ENCODE data around the gene NANS. TPM values are rescaled to one million over a fixed set of nuclear protein-coding genes. Genes with fewer than 3 reads are reported as not detected.

NANS gene
- total RNA-seq, 1 donor from 2014 or later, result 73.6 TPM

GRCh38 chr9:98020476-98021145, 35.9 kb upstream of the NANS start:
- H3K27me3 ChIP-seq (ENCODE audit: control insufficient read depth, insufficient read depth, low read length), result no peaks in the 10 kb centered on the region
- peaks cover 4% of the 10 kb centered on the region for H3K36me3 ChIP-seq (ENCODE audit: control insufficient read depth, insufficient read depth, low read length)
- DNase-seq (ENCODE audit: low read depth), result no peak
- TF ChIP-seq, protein P1, sequence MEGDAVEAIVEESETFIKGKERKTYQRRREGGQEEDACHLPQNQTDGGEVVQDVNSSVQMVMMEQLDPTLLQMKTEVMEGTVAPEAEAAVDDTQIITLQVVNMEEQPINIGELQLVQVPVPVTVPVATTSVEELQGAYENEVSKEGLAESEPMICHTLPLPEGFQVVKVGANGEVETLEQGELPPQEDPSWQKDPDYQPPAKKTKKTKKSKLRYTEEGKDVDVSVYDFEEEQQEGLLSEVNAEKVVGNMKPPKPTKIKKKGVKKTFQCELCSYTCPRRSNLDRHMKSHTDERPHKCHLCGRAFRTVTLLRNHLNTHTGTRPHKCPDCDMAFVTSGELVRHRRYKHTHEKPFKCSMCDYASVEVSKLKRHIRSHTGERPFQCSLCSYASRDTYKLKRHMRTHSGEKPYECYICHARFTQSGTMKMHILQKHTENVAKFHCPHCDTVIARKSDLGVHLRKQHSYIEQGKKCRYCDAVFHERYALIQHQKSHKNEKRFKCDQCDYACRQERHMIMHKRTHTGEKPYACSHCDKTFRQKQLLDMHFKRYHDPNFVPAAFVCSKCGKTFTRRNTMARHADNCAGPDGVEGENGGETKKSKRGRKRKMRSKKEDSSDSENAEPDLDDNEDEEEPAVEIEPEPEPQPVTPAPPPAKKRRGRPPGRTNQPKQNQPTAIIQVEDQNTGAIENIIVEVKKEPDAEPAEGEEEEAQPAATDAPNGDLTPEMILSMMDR (IDR thresholded peaks at IDR 0.05; ENCODE audit: insufficient read depth, low read length, poor library complexity, severe bottlenecking), result no peak
- no peak overlapping the region for H3K4me3 ChIP-seq (ENCODE audit: low read depth, low read length)

DNA sequence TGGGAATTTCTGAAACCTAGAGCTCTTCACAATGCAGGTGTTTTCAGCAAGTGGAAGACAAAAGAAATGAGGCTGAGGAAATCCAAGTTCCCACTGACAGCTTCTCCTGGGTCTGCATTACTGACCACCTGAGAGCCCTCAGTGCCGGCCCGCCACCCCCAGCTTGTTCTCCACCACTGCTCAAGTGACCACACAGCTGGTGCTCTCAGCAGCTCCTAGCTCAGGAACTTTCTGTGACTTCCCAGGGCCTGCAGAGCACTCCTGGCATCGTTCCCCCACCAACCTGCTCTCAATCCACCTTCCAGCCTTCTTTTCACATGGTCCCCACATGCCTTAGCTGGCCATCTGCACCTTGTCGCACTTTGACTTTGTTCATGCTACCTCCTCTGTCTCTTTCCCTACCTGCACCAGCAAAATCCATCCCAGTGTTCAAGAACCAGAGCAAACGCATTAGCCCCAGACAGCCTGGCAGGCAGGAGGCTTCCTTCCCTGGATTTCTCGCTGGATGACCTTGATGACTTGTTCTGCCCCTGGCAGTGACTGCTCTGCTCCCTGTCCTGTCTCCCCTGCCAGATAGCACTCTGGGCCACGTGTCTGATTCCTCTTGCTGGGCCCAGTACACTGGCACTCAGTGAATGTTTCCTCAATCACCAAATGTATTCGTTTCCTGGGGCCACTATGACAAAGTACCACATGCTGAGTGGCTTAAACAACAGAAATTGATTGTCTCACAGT, 35.1 kb upstream of the NANS start:
- Histone ChIP-seq H3K36me3 (ENCODE audit: control insufficient read depth, insufficient read depth, low read length) (peaks cover 2% of the 10 kb centered on the region), H3K4me3 (ENCODE audit: low read depth, low read length) (no peak overlapping the region), H3K27me3 (ENCODE audit: control insufficient read depth, insufficient read depth, low read length) (no peaks in the 10 kb centered on the region)
- TF ChIP-seq, protein P1 (IDR thresholded peaks at IDR 0.05; ENCODE audit: insufficient read depth, low read length, poor library complexity, severe bottlenecking), result no peak
- no peak for DNase-seq (ENCODE audit: low read depth)

DNA sequence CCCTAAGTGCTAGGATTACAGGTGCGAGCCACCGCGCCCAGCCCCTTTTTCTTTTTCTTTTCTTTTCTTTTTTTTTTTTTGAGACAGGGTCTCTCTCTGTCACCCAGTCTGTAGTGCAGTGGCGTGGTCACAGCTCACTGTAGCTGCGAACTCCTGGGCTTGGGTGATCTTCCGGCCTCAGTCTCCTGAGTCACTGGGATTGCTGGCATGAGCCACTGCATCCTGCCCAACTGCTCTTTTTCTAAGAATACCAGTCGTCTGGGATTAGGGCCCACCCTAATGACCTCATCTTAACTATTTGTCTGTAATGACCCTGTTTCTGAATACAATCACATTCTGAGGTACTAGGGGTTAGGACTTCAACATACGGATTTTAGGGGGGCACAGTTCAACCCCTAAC, 34.1 kb upstream of the NANS start:
- H3K4me3 ChIP-seq (ENCODE audit: low read depth, low read length), result no peak overlapping the region
- peaks cover 2% of the 10 kb centered on the region for H3K36me3 ChIP-seq (ENCODE audit: control insufficient read depth, insufficient read depth, low read length)
- no peaks in the 10 kb centered on the region for H3K27me3 ChIP-seq (ENCODE audit: control insufficient read depth, insufficient read depth, low read length)
- DNase-seq (ENCODE audit: low read depth), result no peak
- TF ChIP-seq, protein P1 (IDR thresholded peaks at IDR 0.05; ENCODE audit: insufficient read depth, low read length, poor library complexity, severe bottlenecking), result no peak

DNA sequence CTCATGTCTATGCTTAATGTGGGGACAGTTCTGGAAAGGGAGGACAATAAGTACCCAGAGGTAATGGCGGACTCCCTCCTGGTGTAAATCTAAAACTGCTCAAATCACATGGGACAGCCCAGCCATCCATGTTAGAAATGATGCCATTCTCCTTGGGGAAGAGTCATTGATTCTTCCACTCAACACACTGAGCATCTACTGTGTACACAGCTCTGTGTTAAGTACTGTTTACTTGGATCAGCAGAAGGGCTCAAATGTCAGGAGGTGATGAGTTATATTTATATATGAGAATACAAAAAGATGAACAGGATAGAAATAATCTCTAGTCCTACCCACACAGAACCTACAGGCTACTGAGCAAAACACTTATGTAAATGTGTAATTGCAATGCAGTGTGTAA, 31.8 kb upstream of the NANS start:
- peaks cover 2% of the 10 kb centered on the region for H3K36me3 ChIP-seq (ENCODE audit: control insufficient read depth, insufficient read depth, low read length)
- H3K27me3 ChIP-seq (ENCODE audit: control insufficient read depth, insufficient read depth, low read length), result no peaks in the 10 kb centered on the region
- no peak overlapping the region for H3K4me3 ChIP-seq (ENCODE audit: low read depth, low read length)
- TF ChIP-seq, protein P1 (IDR thresholded peaks at IDR 0.05; ENCODE audit: insufficient read depth, low read length, poor library complexity, severe bottlenecking), result no peak
- DNase-seq (ENCODE audit: low read depth), result no peak

DNA sequence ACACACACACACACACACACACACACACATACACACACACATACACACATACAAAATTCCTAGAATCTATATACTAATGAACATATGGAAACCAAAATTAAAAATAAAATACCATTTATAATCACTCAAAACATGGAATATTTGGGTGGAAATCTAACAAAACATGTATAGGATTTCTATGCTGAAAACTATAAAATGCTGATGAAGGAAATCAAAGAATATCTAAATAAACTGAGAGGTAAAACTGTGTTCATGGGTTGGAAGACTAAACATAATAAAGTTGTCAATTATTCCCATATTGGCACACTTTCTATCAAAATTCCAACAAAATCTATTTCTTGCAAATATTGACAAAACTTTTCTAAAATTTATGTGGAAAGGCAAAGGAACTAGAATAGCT, 25.4 kb upstream of the NANS start:
- Histone ChIP-seq H3K27me3 (ENCODE audit: control insufficient read depth, insufficient read depth, low read length) (no peaks in the 10 kb centered on the region), H3K4me3 (ENCODE audit: low read depth, low read length) (no peak overlapping the region), H3K36me3 (ENCODE audit: control insufficient read depth, insufficient read depth, low read length) (no peaks in the 10 kb centered on the region)
- TF ChIP-seq, protein P1 (IDR thresholded peaks at IDR 0.05; ENCODE audit: insufficient read depth, low read length, poor library complexity, severe bottlenecking), result no peak
- DNase-seq (ENCODE audit: low read depth), result no peak
